HUES6 (cell line): ENCODE data around the gene TCF7L1.

ENCODE experiments used
- H3K27ac ChIP-seq: 2 replicates; pipeline ENCODE4 v1.7.0; 2013; ENCODE audit warnings: low read depth, mild to moderate bottlenecking, low read length, inconsistent platforms
- H3K27me3 ChIP-seq: 2 replicates; pipeline ENCODE4 v1.6.1; 2013; ENCODE audit warnings: low read length; ENCODE audit not compliant: control insufficient read depth, insufficient read depth
- H3K36me3 ChIP-seq: 2 replicates; pipeline ENCODE4 v1.6.1; 2013; ENCODE audit warnings: low read length; ENCODE audit not compliant: control insufficient read depth, insufficient read depth
- H3K4me1 ChIP-seq: 2 replicates; pipeline ENCODE4 v1.6.1; 2013; ENCODE audit warnings: low read length; ENCODE audit not compliant: control insufficient read depth, insufficient read depth
- H3K4me3 ChIP-seq: 2 replicates; pipeline ENCODE4 v1.5.1; 2013; ENCODE audit warnings: low read depth, low read length
- H3K9ac ChIP-seq: one replicate; pipeline ENCODE4 v1.6.1; 2013; ENCODE audit warnings: mild to moderate bottlenecking, low read length
- H3K9me3 ChIP-seq: 2 replicates; pipeline ENCODE4 v1.6.1; 2013; ENCODE audit warnings: low read depth, low read length; ENCODE audit not compliant: control insufficient read depth, insufficient read depth

Gene TCF7L1

DNA sequence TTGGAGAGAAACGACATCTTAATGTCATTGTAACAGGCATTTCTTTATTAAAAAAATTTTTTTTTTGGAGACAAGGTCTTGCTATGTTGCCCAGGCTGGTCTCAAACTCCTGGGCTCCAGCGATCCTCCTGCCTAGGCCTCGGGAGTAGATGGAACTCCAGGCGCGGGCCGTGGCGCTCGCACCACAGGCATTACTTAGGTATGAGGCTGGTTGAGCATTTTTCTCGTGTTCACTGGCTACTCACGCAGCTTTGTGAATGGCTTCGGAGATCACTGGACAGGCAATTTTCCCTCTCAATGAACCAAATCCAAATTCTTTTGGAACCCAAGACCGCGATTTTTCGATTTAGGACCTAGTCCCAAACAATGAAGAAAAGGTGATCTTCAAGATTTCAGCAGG lies 795 bp upstream of the TCF7L1 start:
- Histone ChIP-seq H3K9ac (peak overlapping the region; percentile 17), H3K27me3 (peaks cover 59% of the 10 kb centered on the region), H3K9me3 (no peaks in the 10 kb centered on the region), H3K4me3 (peak overlapping the region; percentile 80), H3K36me3 (0 out of 2 replicates have a peak, but pooled peaks cover 7% of the 10 kb centered on the region), H3K4me1 (peaks cover 20% of the 10 kb centered on the region), H3K27ac (no peak overlapping the region)

DNA sequence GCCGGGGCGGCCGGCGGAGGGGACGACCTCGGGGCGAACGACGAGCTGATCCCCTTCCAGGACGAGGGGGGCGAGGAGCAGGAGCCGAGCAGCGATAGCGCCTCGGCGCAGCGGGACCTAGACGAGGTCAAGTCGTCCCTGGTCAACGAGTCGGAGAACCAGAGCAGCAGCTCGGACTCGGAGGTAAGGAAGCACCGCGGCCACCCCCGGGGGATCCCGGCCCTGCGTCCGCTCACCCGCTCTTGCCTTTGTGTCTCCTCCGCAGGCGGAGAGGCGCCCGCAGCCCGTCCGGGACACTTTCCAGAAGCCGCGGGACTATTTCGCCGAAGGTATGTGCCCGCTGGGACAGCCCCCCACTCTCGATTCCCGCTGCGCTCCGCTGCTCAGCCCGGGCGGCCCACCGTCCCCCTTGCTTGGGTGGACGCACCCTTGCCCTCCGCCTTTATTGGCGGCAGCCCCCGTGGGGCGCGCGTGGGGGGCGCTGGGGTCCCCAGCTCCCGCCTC lies 611 bp downstream of the TCF7L1 start:
- Histone ChIP-seq H3K4me3 (peak overlapping the region; percentile 85), H3K4me1 (peaks cover 23% of the 10 kb centered on the region), H3K9me3 (no peaks in the 10 kb centered on the region), H3K36me3 (peaks cover 16% of the 10 kb centered on the region; the same call in 1 of the 2 replicates), H3K27me3 (peaks cover 60% of the 10 kb centered on the region), H3K27ac (peak overlapping the region; percentile 96), H3K9ac (peak overlapping the region; percentile 95)

DNA sequence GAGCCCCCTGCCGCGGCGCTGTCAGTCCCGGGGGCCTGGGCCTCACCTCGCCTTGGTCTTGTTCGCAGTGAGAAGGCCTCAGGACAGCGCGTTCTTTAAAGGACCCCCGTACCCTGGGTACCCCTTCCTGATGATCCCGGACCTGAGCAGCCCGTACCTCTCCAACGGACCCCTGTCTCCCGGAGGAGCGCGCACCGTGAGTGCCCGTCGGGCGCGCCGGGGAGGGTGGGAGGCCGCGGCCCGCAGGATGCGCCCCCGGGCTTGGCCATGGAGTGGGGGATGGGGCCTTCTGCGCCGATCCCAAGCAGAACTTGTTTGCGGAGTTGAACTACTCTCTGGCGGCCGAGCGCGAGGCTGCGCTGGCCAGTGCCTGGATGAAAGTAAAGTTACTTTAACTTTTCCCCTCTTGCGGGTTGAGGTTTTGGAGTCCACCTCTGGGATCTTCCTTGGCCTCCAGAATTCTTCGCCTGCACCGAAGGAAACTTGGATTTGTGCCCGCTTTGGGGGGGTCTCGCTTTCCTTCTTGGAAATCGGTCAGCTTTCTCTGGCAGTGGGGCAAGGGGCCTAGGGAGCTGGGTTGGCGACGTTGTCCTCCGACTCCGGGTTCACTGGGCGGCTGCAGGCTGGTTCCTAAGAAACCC lies 1.2 kb downstream of the TCF7L1 start:
- peak overlapping the region; percentile 96 for H3K27ac ChIP-seq
- H3K36me3 ChIP-seq = peaks cover 16% of the 10 kb centered on the region; the same call in 1 of the 2 replicates
- no peaks in the 10 kb centered on the region for H3K9me3 ChIP-seq
- peaks cover 59% of the 10 kb centered on the region for H3K27me3 ChIP-seq
- H3K9ac ChIP-seq = peak overlapping the region; percentile 95
- H3K4me3 ChIP-seq = peak overlapping the region; percentile 85
- peaks cover 23% of the 10 kb centered on the region for H3K4me1 ChIP-seq

DNA sequence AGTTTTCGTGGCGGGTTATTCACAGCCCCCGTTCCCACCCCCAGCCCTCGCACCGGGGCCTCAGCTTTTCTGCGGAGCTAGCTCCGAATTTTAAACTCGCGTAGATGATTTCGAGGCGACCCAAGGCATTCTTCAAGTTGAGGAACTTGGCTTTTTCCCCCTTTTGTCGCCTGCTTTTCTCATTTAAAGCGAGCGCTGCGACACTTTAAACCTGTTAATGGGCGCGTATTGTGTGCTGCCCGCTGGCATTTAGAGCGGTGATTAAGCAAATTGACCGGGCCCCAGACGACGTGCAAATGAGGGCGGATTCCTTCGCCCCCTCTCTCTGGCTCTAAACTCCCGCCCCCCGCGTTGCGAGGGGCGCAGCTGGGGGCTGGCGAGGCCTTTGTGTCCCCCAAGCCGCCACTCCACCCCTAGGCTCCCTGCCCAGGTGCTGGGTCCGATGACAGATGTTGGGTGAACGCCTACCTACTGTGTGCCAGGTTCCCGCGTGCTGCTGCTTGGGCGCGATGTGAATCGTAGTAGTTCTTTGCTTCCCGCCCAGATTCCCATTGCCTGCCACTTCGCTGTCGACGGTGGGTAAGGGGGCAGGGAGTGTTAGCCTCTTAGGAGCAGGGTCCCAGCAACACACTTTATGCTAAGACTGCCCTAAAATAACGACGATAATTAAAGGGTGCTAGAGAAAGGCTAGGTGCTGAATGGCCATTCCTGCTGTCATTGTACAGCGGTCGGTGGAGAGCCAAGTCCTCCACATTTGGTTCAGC lies 1.9 kb downstream of the TCF7L1 start:
- Histone ChIP-seq H3K9me3 (no peaks in the 10 kb centered on the region), H3K27me3 (peaks cover 57% of the 10 kb centered on the region), H3K36me3 (peaks cover 21% of the 10 kb centered on the region; the same call in 1 of the 2 replicates), H3K27ac (peak overlapping the region; percentile 96), H3K4me1 (peaks cover 23% of the 10 kb centered on the region), H3K4me3 (peak overlapping the region; percentile 85), H3K9ac (peak overlapping the region; percentile 95)

DNA sequence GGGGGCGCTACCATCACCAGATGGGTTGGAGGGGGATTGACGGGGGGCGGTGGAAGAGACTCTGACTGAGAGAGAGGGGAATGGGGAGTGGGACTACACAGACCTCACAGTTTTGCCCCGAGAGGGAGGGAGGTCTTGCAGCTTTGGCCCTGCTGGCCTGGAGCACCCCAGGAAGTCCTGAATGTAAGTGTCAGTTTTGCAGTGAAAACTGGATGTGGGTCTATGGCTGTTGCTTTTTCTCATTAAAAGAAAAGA lies 2.4 kb downstream of the TCF7L1 start:
- no peaks in the 10 kb centered on the region for H3K9me3 ChIP-seq
- peaks cover 24% of the 10 kb centered on the region; the same call in 1 of the 2 replicates for H3K36me3 ChIP-seq
- peaks cover 53% of the 10 kb centered on the region for H3K27me3 ChIP-seq
- H3K4me1 ChIP-seq = peaks cover 23% of the 10 kb centered on the region
- peak overlapping the region; percentile 85 for H3K4me3 ChIP-seq
- H3K27ac ChIP-seq = 0 out of 2 replicates have a peak overlapping the region, but pooled peaks have one; percentile 96
- H3K9ac ChIP-seq = peak overlapping the region; percentile 95

DNA sequence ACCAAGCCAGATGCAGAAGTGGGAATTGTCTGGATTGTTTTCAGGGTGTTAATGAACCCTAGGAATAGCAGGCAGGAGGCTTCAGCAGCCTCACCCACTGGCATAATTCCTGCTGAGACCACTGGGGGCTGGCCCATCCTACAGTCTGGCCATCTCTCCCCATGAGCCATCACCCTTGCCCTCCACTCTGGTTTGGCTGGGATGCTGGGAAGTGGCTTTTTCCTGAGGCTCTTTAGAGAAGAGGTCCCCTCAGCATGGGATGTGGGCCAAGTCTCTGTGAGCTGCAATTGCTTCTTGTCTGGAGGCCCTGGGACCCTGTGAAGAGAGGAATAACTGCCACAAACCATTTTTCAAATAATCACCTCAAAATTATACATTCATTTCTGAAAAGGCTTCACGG lies 4.0 kb downstream of the TCF7L1 start:
- peaks cover 34% of the 10 kb centered on the region for H3K36me3 ChIP-seq
- H3K4me1 ChIP-seq = peaks cover 23% of the 10 kb centered on the region
- no peak overlapping the region for H3K27ac ChIP-seq
- H3K9me3 ChIP-seq = no peaks in the 10 kb centered on the region
- H3K27me3 ChIP-seq = peaks cover 42% of the 10 kb centered on the region
- no peak overlapping the region for H3K4me3 ChIP-seq
- no peak overlapping the region for H3K9ac ChIP-seq

DNA sequence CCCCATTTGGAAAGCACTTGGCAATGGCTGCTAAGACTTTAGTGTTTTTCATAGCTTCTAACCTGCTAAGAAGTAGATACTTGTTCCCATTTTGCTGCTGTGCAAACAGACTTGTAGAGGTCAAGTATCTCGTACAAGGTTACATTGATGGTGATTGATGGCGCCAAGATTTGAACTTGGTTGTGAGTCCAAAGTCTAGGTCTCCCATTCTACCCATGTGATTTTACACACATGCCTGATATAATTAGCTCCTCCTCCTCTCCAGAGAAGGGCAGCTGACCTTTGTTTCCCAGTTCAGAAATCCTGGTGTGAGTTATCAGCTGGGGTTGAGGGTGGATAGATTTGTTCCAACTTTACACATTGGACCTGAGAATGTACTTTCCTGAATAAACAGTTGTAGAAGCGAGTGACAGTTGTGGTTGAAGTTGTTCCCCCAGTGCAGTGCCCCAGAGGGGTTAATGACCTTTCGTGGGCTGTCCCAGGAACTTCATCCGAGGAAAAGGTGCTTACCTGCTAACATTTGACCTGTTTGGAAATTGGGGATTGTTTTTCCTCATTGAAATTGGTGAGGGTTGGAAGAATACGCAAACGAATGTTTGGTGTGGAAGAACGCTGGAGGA lies 10.4 kb downstream of the TCF7L1 start:
- peaks cover 10% of the 10 kb centered on the region for H3K4me1 ChIP-seq
- no peak overlapping the region for H3K9ac ChIP-seq
- H3K4me3 ChIP-seq = no peak overlapping the region
- H3K36me3 ChIP-seq = peaks cover 20% of the 10 kb centered on the region
- H3K27ac ChIP-seq = no peak overlapping the region
- H3K9me3 ChIP-seq = no peaks in the 10 kb centered on the region
- H3K27me3 ChIP-seq = peaks cover 3% of the 10 kb centered on the region; the same call in 1 of the 2 replicates

DNA sequence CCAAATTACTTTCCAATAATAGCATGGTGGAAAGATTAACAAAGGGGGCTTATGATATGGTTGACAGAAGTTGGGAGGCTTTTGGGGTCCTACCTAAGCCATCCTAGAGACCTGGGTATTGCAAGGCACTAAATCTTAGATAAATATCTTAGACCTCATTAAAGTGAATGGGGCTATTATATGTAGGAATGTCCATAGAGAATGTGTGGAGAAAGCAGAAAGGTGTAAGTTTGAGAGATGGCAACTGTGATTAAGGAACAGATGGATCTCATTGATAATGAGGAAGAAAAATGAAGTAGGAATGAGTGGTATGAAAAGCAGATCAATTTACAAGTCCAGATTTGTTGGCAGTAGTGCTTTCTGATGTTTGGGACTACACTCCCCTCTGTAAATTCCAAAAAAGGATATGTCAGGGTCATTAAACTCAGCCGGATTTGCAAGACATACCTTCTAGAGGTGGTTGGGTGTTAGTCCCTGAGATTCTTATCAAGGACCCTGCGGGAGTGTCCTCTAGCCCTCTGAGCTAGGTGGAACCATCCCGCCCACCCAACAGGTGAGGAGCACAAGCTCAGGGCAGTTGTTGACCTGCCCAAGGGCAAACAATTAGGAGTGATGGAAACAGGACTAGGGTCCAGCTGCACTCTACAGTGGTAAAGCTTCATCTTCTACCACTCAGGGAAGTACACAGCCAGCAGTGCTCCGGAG lies 12.1 kb downstream of the TCF7L1 start:
- H3K4me1 ChIP-seq = peaks cover 10% of the 10 kb centered on the region
- peaks cover 12% of the 10 kb centered on the region for H3K36me3 ChIP-seq
- H3K27ac ChIP-seq = no peak overlapping the region
- no peaks in the 10 kb centered on the region for H3K9me3 ChIP-seq
- no peaks in the 10 kb centered on the region for H3K27me3 ChIP-seq
- H3K4me3 ChIP-seq = no peak overlapping the region
- H3K9ac ChIP-seq = no peak overlapping the region

DNA sequence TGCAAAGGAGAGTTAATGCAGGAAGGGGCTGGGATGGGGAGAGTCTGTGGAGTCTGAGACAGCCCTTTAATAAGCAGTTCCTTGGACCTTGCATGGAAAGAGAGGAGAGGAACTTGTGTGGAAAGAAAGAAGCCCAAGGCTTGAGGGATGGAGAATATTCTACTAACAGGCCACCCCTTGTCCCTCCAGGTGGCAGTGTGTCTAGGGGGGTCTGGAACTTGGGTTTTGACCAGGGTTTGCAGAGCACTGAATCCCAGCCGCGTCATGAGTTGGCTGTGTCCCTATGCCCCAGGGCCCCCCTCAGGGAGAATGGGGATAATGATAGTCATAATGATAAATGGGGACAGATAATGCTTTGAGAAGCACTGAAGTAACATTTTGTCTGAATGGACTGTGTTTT lies 15.0 kb downstream of the TCF7L1 start:
- no peak overlapping the region for H3K27ac ChIP-seq
- H3K36me3 ChIP-seq = no peaks in the 10 kb centered on the region
- no peak overlapping the region for H3K9ac ChIP-seq
- no peaks in the 10 kb centered on the region for H3K9me3 ChIP-seq
- H3K4me3 ChIP-seq = no peak overlapping the region
- no peaks in the 10 kb centered on the region for H3K27me3 ChIP-seq
- peaks cover 10% of the 10 kb centered on the region; the same call in 1 of the 2 replicates for H3K4me1 ChIP-seq

DNA sequence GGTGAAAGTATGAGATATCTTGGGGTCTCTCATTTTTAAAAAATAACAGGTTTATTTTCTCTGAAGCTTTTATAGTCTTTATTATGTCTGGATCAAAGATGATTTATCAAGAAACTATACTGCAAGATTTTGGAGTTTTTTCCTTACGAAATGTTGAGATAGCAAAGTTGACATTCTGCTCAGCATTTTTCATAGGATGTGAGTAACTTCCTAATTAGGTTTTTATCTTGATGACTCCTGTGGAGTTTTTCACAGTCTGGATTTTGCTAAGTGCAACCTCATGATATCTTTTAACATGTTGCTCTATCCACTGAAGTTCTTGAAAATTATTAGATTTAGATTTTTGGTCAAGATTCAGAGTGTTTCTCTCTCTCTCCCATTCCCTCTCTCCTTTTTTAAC lies 17.8 kb downstream of the TCF7L1 start:
- peaks cover 7% of the 10 kb centered on the region for H3K4me1 ChIP-seq
- no peaks in the 10 kb centered on the region for H3K9me3 ChIP-seq
- H3K27ac ChIP-seq = no peak overlapping the region
- no peak overlapping the region for H3K4me3 ChIP-seq
- 0 out of 2 replicates have a peak, but pooled peaks cover 4% of the 10 kb centered on the region for H3K36me3 ChIP-seq
- H3K9ac ChIP-seq = no peak overlapping the region
- H3K27me3 ChIP-seq = no peaks in the 10 kb centered on the region
